Ovary (tissue), 9 donors: Measurements from ENCODE around the gene AGBL4. TPM values are rescaled to one million over a fixed set of nuclear protein-coding genes. Genes with fewer than 3 reads are reported as not detected.

ENCODE experiments used
- DNase-seq, 5 donors: peaks; one replicate each; pipeline ENCODE4 v3.0.0-alpha.2; 2019 to 2020
- H3K27ac ChIP-seq, 2 donors: fragments of 200-600 bp; one replicate each; pipeline versions ENCODE4 v1.5.1 to v1.8.0; 2019 to 2022
- H3K27me3 ChIP-seq: fragments of 200-600 bp; one replicate; pipeline ENCODE4 v1.8.0; 2022
- H3K36me3 ChIP-seq: fragments of 200-600 bp; sonication (generic); one replicate; pipeline ENCODE4 v1.5.1; 2019
- H3K4me1 ChIP-seq: one replicate; pipeline ENCODE4 v1.8.1; 2013; ENCODE audit warnings: mild to moderate bottlenecking, moderate library complexity; ENCODE audit not compliant: insufficient read depth
- H3K4me3 ChIP-seq: fragments of 200-600 bp; sonication (generic); one replicate; pipeline ENCODE4 v1.5.1; 2017
- H3K9me3 ChIP-seq, 2 donors: fragments of 200-600 bp in 1 of 2; sonication (generic) in 1 of 2; one replicate each; pipeline versions ENCODE4 v1.5.1 to v1.8.1; 2013 to 2019; ENCODE audit warnings: mild to moderate bottlenecking in 1 of 2, moderate library complexity in 1 of 2
- EP300 ChIP-seq: sonication (generic); formaldehyde crosslinking; IDR thresholded peaks from one replicate; pipeline ENCODE4 v1.6.1; 2017; ENCODE audit warnings: antibody characterized with exemption
- POLR2A ChIP-seq: fragments of 450-650 bp; IDR thresholded peaks from one replicate; pipeline ENCODE4 v1.6.1; 2017; ENCODE audit warnings: antibody characterized with exemption, mild to moderate bottlenecking, moderate library complexity
- WGBS, 3 donors: extraction: QIAGEN DNeasy Blood & Tissue Kit in 1 of 3; methylation state at CpG; one replicate each; pipeline versions ENCODE4 v1.1.5 to v1.1.7; 2013 to 2017; 5-methylcytosine and 5-hydroxymethylcytosine counted together
- intact Hi-C, 4 donors: fragments of 100-400 bp; cut with DNase I; formaldehyde crosslinking; loops; one replicate each; pipeline versions ENCODE4 v1.11.0 to v1.15.1; 2022 to 2023
- polyA plus RNA-seq, 2 donors: library from polyadenylated mRNA; stranded (reverse); fragments of 200-250 nt in 1 of 2; fragments of 350-450 nt in 1 of 2; fragmentation: Illumina TruSeq in 1 of 2; extraction: RNeasy Lipid Tissue Mini Kit (QIAGEN cat#74804) in 1 of 2; gene quantifications; one replicate each; pipeline ENCODE4 v1.2.3, GENCODE V29; 2013 to 2014
- total RNA-seq, 7 donors: library from RNA; depleted of rRNA in 2 of 7; stranded (reverse); fragments of >200 nt in 2 of 7; fragmentation: NEBNext Ultra II Directional in 3 of 7; extraction: Animal tissue kit (Norgen Biotek cat#: 25700) in 3 of 7; gene quantifications; one replicate each; pipeline versions ENCODE4 v1.1.0 to v1.2.4, GENCODE V29; 2016 to 2023
- TF ChIP-seq, protein P1 (sequence below), 3 donors: fragments of 450-650 bp in 2 of 3; fragments of 200-600 bp in 1 of 3; IDR thresholded peaks; one replicate each; pipeline versions ENCODE4 v1.5.1 to v1.8.0; 2016 to 2022; ENCODE audit warnings: antibody characterized with exemption in 3 of 3, mild to moderate bottlenecking in 1 of 3
- donor health status: DM: no; HTN: no; CAD: no; lungs with moderate emphysema.
- donor health status: DM: no; HTN: no; CAD: no.
- donor health status: Bipolar disorder and iron deficiency.
- donor health status: DM: yes; HTN: yes; CAD: no.
- donor health status: DM: no; HTN: no; CAD: no.
- donor health status: DM: yes; HTN: yes; CAD: no.

AGBL4 gene
- total and polyA plus RNA-seq, 9 donors = 0.15 to 6.2 (median 0.64) TPM

DNA sequence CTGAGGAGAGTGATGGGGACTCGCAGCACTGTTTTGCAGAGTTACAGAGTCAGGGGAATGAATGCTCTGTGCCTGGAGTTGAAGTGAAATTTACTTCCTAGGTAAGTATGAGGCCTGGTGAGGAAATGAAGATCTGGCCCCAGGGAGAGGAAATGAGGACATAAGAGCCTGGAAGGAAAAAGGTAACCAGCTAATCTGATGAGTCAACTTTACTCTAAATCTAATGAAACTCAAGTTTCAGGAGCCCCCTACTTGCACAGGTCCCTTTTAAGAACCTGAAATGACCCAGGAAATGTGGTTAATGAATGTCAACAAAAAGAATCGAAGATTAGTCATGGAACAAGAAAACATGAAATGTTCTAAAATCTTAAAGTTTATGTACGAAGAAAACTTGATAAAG lies 599.0 kb downstream of the AGBL4 start:
- Histone ChIP-seq H3K36me3 (no peaks in the 10 kb centered on the region), H3K27ac (no peak overlapping the region), H3K9me3 (no peaks in the 10 kb centered on the region), H3K27me3 (no peaks in the 10 kb centered on the region), H3K4me1 (no peaks in the 10 kb centered on the region), H3K4me3 (no peak overlapping the region)
- 67 to 81% (median 75%) methylated on average over 3 of the region's 3 CpGs for WGBS, 3 donors
- no peak for TF ChIP-seq POLR2A
- TF ChIP-seq, protein P1, sequence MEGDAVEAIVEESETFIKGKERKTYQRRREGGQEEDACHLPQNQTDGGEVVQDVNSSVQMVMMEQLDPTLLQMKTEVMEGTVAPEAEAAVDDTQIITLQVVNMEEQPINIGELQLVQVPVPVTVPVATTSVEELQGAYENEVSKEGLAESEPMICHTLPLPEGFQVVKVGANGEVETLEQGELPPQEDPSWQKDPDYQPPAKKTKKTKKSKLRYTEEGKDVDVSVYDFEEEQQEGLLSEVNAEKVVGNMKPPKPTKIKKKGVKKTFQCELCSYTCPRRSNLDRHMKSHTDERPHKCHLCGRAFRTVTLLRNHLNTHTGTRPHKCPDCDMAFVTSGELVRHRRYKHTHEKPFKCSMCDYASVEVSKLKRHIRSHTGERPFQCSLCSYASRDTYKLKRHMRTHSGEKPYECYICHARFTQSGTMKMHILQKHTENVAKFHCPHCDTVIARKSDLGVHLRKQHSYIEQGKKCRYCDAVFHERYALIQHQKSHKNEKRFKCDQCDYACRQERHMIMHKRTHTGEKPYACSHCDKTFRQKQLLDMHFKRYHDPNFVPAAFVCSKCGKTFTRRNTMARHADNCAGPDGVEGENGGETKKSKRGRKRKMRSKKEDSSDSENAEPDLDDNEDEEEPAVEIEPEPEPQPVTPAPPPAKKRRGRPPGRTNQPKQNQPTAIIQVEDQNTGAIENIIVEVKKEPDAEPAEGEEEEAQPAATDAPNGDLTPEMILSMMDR (IDR thresholded peaks at IDR 0.05) = no peak
- no peak for TF ChIP-seq EP300
- intact Hi-C loops = no loop called here
- no peak for DNase-seq

DNA sequence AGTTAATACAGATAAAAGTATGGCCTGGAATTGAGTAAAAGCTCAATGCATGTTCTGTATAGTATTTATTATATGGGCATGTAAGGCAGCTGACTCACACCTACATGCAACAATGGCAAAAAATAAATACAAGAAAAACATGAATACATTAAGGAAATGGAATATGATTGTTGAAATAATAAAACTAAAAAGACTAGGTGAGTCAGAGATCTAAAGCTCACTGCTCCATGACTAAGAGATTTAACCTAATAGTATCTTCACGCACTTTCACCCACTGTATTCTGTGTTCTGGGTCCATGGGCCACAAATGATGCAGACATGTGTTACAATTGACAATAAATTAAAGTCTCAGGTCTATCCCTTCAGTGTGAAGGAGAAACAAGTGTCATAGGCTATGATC lies 607.0 kb downstream of the AGBL4 start:
- Histone ChIP-seq H3K4me3 (no peak overlapping the region), H3K27ac (no peak overlapping the region), H3K4me1 (no peaks in the 10 kb centered on the region), H3K9me3 (no peaks in the 10 kb centered on the region), H3K36me3 (no peaks in the 10 kb centered on the region), H3K27me3 (no peaks in the 10 kb centered on the region)
- intact Hi-C loops = no loop called here
- TF ChIP-seq, protein P1 (IDR thresholded peaks at IDR 0.05) = no peak
- TF ChIP-seq POLR2A (no peak), EP300 (no peak)
- 86 to 89% (median 89%) methylated on average over 1 of the region's 1 CpG for WGBS, 3 donors
- no peak for DNase-seq

DNA sequence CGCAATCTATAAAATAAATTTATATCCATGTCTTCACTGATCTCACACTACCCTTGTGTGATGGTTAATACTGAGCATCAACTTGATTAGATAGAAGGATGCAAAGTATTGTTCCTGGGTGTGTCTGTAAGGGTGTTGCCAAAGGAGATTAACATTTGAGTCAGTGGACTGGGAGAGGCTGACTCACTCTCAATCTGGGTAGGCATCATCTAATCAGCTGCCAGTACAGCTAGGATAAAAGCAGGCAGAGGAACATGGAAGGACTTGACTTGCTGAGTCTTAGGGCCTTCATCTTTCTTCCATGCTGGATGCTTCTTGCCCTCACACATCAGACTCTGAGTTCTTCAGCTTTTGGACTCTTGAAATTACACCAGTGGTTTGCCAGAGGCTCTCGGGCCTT lies 615.4 kb downstream of the AGBL4 start:
- Histone ChIP-seq H3K27me3 (no peaks in the 10 kb centered on the region), H3K36me3 (no peaks in the 10 kb centered on the region), H3K4me1 (no peaks in the 10 kb centered on the region), H3K4me3 (no peak overlapping the region), H3K27ac (no peak overlapping the region), H3K9me3 (no peaks in the 10 kb centered on the region)
- no peak for TF ChIP-seq EP300
- TF ChIP-seq, protein P1 (IDR thresholded peaks at IDR 0.05) = no peak
- no peak for TF ChIP-seq POLR2A
- DNase-seq = no peak
- 71 to 86% (median 72%) methylated on average over 2 of the region's 2 CpGs for WGBS, 3 donors
- intact Hi-C loops = no loop called here

DNA sequence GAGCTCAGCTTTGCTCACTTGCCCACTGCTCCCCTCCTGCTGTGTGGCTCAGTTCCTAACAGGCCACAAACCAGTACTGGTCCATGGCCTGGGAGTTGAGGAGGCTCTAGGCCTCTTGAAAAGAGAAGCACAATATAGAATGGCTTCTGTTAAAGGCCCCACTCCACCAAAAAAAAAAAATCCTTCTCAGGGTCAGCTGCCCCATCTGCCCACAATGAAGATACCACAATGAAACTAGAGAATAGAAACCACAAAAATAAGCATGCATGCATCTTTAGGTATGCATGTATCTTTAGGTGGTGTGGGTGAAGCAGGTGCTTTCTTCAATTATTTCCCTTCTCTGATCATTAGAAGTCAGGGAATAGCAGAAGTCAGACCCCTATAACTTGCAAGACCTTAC lies 626.7 kb downstream of the AGBL4 start:
- Histone ChIP-seq H3K27ac (no peak overlapping the region), H3K4me1 (no peaks in the 10 kb centered on the region), H3K27me3 (no peaks in the 10 kb centered on the region), H3K4me3 (no peak overlapping the region), H3K36me3 (no peaks in the 10 kb centered on the region), H3K9me3 (no peaks in the 10 kb centered on the region)
- TF ChIP-seq EP300 = no peak
- TF ChIP-seq POLR2A = no peak
- TF ChIP-seq, protein P1 (IDR thresholded peaks at IDR 0.05) = no peak
- intact Hi-C loops = no loop called here
- DNase-seq = no peak

DNA sequence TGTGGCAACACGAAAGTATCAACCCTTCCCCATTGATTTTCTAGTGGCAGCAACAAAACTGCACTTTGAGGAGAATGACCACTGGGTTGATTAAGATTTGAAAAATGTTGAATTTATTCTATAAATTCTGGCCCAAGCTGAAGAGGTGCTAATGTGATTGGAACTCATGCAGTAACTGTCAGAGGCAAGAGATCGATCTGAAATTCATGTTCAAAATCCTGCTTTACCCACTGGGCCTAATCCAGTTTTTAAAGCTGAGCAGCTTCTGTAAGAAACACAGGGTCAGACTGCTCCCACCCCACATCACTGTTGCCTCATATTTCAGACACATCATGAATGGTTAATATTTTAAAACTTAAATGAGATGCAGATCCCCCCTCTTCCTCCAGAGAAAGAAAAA lies 629.6 kb downstream of the AGBL4 start:
- Histone ChIP-seq H3K4me3 (no peak overlapping the region), H3K9me3 (no peaks in the 10 kb centered on the region), H3K4me1 (no peaks in the 10 kb centered on the region), H3K36me3 (no peaks in the 10 kb centered on the region), H3K27me3 (no peaks in the 10 kb centered on the region), H3K27ac (no peak overlapping the region)
- WGBS, 3 donors = 80 to 84% (median 81%) methylated on average over 2 of the region's 2 CpGs
- TF ChIP-seq, protein P1 (IDR thresholded peaks at IDR 0.05) = no peak
- no peak for TF ChIP-seq POLR2A
- TF ChIP-seq EP300 = no peak
- intact Hi-C loops = no loop called here
- no peak for DNase-seq
